Central memory CD4-positive, alpha-beta T cell (primary cell): Measurements from ENCODE around the gene P2RX1.
A peak's percentile ranks its signal among the peaks of the same experiment; 100 is the strongest.

ENCODE experiments used
- DNase-seq: peaks from one replicate; pipeline ENCODE4 v3.0.0; 2022

The P2RX1 gene

DNA sequence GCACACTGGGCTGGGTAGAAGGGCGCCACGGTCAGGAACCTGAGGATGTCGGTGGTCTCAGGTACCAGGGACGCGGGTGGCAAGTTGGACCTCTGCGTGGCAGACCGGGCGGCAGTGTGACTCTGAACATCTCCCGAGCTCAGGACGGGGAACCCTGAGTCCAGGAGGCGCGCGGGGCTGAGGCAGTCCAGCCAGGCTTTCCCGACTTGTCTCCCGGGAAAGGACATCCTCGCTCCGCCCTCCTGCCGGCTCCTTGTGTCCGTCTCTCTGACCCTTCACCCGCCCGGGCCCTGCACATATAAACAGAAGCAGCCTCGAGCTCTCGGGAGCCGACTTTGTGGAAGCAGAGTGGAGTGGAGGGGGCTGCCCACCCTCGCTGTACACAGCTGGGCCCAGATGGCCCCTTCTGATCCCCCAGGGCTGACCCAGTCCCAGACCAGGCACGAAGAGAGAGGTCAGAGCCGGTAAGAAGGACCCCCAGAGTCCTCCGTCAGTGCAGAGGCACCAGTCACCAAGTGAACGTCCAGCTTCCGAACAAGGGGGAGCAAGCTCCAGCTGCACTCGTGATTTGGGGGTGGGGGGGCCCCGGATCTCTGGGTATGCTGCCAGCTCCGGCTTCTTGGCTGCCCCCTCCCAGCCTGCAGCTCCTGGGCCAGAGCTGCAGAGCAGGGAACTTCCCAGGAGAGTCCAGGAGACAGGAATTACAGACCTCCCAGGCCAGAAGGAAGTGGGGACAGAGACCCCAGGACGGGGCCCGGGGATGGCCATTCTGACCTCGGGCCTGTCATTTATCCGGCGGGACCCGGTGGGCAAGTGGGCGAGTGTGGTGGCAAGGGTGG, 8.5 kb upstream of the P2RX1 start:
- DNase-seq, result no peak

- no peak for DNase-seq
These were observed 7.4 kb upstream of the P2RX1 start for GRCh38 chr17:3923466-3924190.

GRCh38 chr17:3922765-3923164, 6.5 kb upstream of the P2RX1 start:
- DNase-seq, result no peak

GRCh38 chr17:3921502-3922319, 5.4 kb upstream of the P2RX1 start:
- no peak for DNase-seq

GRCh38 chr17:3921006-3921405, 4.7 kb upstream of the P2RX1 start:
- DNase-seq, result no peak

DNA sequence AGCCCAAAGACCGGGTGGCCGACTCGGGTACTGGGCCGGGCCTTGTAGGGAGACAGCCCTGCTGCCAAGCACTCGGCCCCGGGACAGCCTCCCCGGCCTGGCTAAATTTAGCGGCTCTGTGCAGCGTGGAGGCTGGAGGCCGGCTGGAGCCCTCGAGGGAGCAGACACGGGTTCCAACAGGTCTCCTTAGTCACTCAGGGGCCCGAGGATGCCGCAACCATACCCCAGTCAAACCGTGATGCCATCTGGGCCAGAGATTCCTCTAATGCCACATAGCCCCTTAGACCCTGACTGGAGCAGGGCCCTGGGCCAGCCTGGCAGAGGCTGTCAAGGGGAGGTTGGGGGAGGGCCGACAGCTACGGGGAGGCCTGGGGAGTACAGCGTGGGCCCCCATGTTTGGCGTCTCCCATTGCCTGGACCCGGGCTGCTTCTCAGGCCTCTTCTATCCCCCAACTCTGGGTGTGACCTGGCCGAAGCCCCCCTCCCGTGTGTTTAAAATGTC, 2.9 kb upstream of the P2RX1 start:
- no peak for DNase-seq

DNA sequence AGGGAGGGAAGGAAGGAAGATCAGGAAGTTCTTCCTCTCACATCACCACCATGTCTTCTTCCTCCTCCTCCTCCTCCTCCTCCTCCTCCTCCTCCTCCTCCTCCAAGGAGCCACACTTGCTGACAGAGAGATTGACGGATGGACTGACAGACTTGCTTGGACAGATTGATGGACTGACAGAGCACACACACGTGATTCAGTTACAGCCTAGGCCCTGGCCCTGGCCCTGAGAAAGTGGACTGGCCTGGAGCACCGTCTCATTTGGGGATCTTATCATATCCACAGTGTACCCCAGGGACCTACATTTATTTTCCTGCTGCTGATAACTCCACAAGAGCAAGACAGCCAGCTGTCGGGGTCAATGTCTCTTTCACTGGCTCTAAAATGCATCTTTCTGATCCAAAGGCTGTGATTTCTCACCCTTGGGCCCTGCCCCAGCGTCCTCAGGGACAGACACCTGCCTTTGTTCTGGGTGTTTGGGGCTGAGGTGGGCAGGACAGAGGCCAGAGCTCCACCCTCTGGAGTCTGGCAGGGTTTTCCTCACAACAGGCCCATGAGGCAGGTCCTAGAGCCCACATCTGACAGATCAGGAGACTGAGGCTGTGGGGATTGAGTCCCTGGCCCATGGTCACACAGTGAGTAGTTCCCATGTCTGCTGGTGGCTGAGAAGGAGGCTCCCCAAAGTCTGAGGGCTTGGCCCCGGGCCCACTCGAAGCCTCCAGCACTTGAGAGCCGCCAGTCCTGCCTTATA, 2.3 kb upstream of the P2RX1 start:
- DNase-seq, result no peak

GRCh38 chr17:3917391-3917931, 1.2 kb upstream of the P2RX1 start:
- no peak for DNase-seq

DNA sequence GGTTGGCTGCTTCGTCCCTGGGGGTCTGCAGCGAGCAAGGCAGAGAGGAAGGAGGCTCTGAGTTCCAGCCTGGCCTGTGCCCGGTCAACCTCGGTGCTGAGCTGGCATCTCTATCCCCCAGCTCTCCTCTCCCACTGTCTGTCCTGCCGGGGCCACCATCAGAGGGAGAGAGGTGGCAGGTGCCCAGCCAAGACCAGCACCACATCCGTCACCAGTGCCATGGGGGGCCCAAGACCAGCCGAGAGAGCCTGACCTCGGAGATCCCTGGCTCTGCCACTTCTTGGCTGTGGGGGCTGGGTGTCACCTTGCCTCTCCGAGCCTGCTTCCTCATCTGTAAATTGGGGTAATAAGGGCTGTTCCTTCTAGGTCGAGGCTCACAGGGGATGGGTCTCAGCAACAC, 560 bp upstream of the P2RX1 start:
- no peak for DNase-seq

GRCh38 chr17:3915581-3915994, 677 bp downstream of the P2RX1 start:
- DNase-seq, result no peak

DNA sequence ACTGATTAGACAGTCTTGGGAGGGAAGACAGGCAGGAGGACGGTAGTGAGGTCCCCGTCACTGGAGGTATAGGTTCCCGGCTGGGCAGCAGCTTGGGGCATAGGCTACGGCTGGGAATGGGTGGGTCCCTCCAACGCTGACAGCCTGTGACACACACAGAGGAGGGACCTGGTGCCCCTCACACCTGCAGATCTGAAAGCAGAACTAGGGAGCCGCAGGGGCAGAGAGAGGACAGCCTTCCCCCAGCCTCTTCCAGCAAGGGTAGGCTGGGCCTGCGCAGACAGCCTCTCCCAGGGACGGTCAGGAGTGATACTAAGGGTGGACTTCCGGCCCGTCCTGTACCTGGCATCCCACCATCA, 2.0 kb downstream of the P2RX1 start:
- no peak for DNase-seq

DNA sequence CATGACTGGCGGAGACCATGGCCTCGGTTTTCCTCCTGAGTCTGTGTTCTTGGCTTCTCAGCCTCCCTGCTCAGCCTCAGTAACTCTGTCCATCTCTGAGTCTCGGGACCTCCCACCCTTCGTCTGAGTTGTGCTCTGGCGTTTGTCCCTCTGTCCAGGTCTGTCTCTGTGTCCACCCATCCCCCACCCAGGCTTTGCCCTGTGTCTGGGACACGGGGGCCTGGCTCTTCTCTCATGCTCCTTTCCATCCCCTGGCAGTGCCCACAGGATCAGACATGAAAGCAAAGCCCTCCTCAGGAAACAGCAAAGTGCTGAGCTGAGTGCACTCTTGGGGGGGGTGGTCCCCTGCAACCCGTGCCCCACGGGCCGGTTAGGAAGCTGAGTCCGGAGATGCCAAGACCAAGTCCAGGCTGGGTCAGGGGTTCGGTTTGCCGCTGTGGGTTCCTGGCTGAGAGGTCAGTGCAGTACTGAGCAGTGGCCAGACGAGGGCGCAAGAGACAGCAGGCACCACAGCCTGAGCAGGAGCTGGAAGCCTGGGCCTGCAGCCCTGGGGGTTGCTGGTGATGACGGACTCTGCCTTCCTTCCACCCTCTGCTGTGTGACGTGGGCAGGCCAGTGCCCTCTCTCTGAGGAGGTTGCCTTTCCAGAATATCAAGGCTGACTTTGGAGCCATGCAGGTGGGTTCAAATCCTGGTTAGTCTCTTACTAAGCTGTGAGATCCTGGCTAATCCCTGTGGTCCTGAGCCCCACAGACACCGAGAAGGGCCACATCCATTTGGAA, 2.5 kb downstream of the P2RX1 start:
- DNase-seq, result peak; percentile 70

GRCh38 chr17:3912827-3913226, 3.4 kb downstream of the P2RX1 start:
- no peak for DNase-seq

DNA sequence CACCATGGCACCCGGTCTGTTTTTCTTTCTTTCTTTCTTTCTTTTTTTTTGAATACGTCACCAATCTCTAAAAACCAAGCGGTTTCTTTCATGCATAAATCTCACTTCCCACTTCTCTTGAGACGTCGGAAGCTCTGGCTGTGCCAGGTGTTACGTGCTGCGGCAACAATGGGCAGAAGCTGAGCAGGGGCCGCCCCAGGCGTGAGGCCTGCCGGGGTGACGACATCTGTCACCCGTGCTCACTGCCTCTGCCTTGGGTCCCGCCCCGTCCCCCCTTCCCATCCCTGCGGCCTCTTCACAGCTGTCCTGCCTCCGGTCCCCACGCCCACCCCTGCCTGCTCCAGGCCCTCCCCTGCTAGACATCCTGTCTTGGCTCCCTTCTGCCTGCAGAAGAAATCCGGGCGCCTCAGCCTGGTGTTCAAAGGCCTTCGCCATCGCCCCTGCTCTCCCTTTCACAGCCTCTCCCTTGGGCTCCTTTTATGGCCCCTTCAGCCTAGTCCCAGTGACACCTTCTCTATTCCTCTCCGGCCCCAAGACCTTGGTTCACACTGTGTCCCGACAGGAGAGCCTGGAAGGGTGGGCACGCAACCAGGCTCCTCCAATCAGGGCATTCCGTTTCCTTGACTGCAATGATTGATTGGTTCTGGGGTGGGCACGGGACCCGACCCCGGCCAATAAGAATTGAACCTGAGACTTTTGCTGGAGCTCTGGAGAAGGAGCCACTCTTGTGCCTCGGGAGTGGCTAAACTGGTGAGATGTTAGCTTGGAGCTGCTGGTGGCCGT, 4.8 kb downstream of the P2RX1 start:
- peak; percentile 86 for DNase-seq

DNA sequence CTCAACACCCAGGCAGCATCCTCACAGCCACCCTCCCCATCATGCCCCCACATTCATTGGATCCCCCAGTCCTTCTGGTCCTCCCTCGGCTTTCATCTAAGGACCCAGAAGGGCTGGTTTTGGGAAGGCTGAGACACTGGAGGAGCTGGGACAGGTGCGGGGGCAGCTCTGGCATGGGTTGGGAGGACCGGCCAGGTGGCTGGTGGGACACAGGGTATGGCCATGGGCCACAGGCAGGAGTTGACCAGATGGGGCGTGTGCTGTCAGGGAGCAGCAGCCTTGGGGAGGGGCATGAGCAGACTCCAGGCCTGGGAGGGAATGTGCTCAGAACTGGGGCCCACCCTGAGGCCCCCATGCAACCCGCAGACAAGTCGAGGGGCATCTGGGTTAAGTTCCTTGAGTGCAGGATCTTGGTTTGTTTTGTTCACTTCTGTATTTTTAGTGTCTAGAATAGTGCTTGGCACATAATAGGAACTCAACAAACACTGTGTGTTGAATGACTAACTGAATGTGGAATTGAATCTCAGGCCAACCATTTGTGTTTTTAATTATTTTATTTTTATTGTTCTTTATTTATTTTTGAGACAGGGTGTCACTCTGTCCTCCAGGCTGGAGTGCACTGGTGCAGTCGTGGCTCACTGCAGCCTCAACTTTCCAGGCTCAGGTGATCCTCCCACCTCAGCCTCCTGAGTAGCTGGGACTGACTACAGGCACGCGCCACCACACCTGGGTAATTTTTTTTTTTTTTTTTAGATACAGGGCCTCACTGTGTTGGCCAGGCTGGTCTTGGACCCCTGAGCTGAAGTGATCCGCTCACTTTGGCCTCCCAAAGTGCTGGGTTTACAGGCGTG, 5.6 kb downstream of the P2RX1 start:
- DNase-seq, result no peak

GRCh38 chr17:3909257-3909656, 7.0 kb downstream of the P2RX1 start:
- no peak for DNase-seq

DNA sequence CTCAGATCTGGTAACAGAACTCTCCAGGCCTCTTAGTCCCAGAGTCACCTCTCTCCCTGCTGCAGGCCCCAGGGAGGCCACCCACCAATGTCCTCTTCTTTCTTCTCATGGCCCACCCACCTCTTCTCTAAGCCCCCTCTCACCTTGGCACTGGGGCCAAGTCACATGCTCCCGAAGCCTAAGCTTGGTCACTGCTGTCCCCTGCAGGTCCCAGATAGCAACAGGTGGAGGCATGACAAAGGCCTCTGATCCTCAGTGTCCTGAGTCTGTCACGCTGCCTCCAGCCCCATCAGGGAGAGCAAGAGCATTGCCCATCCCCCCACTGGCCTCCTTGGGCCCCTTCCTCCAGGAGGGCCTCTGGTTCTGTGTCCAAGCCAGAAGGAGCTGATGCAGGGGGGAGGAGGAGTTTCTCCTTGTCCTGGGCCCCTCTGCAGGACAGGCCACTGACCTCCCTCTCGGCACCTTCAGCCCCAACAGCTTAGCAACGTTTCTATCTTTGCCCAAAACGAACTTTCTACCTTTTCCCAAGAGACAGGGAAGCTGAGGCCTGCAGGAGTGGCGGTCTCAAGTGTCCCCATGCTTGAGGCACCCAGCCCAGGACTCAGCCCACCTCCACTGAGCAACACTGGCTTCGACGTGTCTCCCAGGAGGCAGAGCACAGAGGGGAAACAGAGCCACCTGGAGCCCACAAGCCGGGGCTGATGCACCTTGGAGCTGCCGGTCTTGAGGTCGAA, 8.6 kb downstream of the P2RX1 start:
- DNase-seq, result no peak

GRCh38 chr17:3906881-3907280, 9.4 kb downstream of the P2RX1 start:
- no peak for DNase-seq

GRCh38 chr17:3905017-3905520, 11.2 kb downstream of the P2RX1 start:
- DNase-seq, result no peak
